ENCODE results near the gene TSPO. TPM values are rescaled to one million over a fixed set of nuclear protein-coding genes. Genes with fewer than 3 reads are reported as not detected.
A peak's percentile ranks its signal among the peaks of the same experiment; 100 is the strongest.

The TSPO gene
- total RNA-seq, 1 experiment from 2014 or later: 243 TPM

- no peaks in the 10 kb centered on the region for H4K20me1 ChIP-seq (ENCODE audit: insufficient read depth)
- peaks cover 23% of the 10 kb centered on the region for H3K4me1 ChIP-seq (replicated peaks; ENCODE audit: insufficient read depth)
- TF ChIP-seq CTCF (conservative IDR thresholded peaks at IDR 0.05) (0 out of 2 replicates have a peak, but pooled peaks have one; percentile 22), EZH2 (IDR thresholded peaks at IDR 0.05; ENCODE audit: low read depth) (no peak)
- H3K27ac ChIP-seq: no peak within 1 kb of the TSS
- peaks cover 4% of the 10 kb centered on the region; the same call in 1 of the 2 replicates for H3K27me3 ChIP-seq (ENCODE audit: insufficient read depth, low read depth)
- H2AFZ ChIP-seq: peak within 1 kb of the TSS; percentile 98
- no peaks in the 10 kb centered on the region; the same call in 1 of the 2 replicates for H3F3A ChIP-seq (ENCODE audit: insufficient read depth, low read depth)
- H3K9me2 ChIP-seq (ENCODE audit: insufficient read depth): no peaks in the 10 kb centered on the region
- peak in 1 of 2 experiments; percentile 28 for DNase-seq
- H3K4me2 ChIP-seq: peak within 1 kb of the TSS; percentile 93
- peak within 1 kb of the TSS; percentile 89 for H3K4me3 ChIP-seq
- BruUV-seq (replicated peaks): no TSS peak
- H3K36me3 ChIP-seq (ENCODE audit: low read depth): no peaks in the 10 kb centered on the region
- ChIA-PET POLR2A (ENCODE audit: unreplicated experiment) (interaction anchor here (0.7 kb wide), 2 partner anchors 16 to 17 kb away, joined by 4 to 6 read pairs; no protein-coding TSS in a partner anchor), CTCF (no interaction called here)
- intact Hi-C loops (cut with micrococcal nuclease; ENCODE audit: unreplicated experiment): no loop called here
- H3K79me2 ChIP-seq (ENCODE audit: low read depth): no peaks in the 10 kb centered on the region
- no peaks in the 10 kb centered on the region for H3K9me3 ChIP-seq (ENCODE audit: insufficient read depth, low read depth)
Measured at GRCh38 chr22:43110444-43110926, 40.9 kb upstream of the TSPO start, which contains the start of gene BIK. BIK (plus strand) TSS chr22:43110750; CDS start chr22:43124023, 13,273 bp downstream.

- POLR2A ChIA-PET (ENCODE audit: unreplicated experiment): no interaction called here
Measured at GRCh38 chr22:43110927-43111623, 40.3 kb upstream of the TSPO start.

More at GRCh38 chr22:43110927-43111623, 40.3 kb upstream of the TSPO start:
- TF ChIP-seq CTCF (conservative IDR thresholded peaks at IDR 0.05) (0 out of 2 replicates have a peak, but pooled peaks have one; percentile 15), EZH2 (IDR thresholded peaks at IDR 0.05; ENCODE audit: low read depth) (no peak)
- no peaks in the 10 kb centered on the region for H4K20me1 ChIP-seq (ENCODE audit: insufficient read depth)
- H3K9me3 ChIP-seq (ENCODE audit: insufficient read depth, low read depth): no peaks in the 10 kb centered on the region
- CTCF ChIA-PET: interaction anchor here (0.6 kb wide), 1 partner anchor 356 kb away, joined by 7 read pairs; no protein-coding TSS in a partner anchor
- peak in 1 of 2 experiments; percentile 44 for DNase-seq
- peak overlapping the region; percentile 98 for H2AFZ ChIP-seq
- peak overlapping the region; percentile 93 for H3K4me2 ChIP-seq
- intact Hi-C loops (cut with micrococcal nuclease; ENCODE audit: unreplicated experiment): no loop called here
- H3K79me2 ChIP-seq (ENCODE audit: low read depth): no peaks in the 10 kb centered on the region
- peaks cover 23% of the 10 kb centered on the region for H3K4me1 ChIP-seq (replicated peaks; ENCODE audit: insufficient read depth)
- H3K27ac ChIP-seq: no peak overlapping the region
- H3K9me2 ChIP-seq (ENCODE audit: insufficient read depth): no peaks in the 10 kb centered on the region
- H3K36me3 ChIP-seq (ENCODE audit: low read depth): no peaks in the 10 kb centered on the region
- no peaks in the 10 kb centered on the region; the same call in 1 of the 2 replicates for H3F3A ChIP-seq (ENCODE audit: insufficient read depth, low read depth)
- H3K4me3 ChIP-seq: peak overlapping the region; percentile 89
- peaks cover 4% of the 10 kb centered on the region; the same call in 1 of the 2 replicates for H3K27me3 ChIP-seq (ENCODE audit: insufficient read depth, low read depth)
- no TSS peak for BruUV-seq (replicated peaks)

All from PC-9 (cell line).